Neural cell (in vitro differentiated cells): ENCODE data around the gene PPHLN1. TPM values are rescaled to one million over a fixed set of nuclear protein-coding genes. Genes with fewer than 3 reads are reported as not detected.

Experiments used
- H2AFZ ChIP-seq: fragments of 200-600, 300-800 bp; sonication (generic), shearing (Covaris generic); 2 replicates; pipeline ENCODE4 v1.6.0; 2014; ENCODE audit warnings: low read depth, mild to moderate bottlenecking, antibody characterized with exemption, low read length, moderate library complexity
- H3F3A ChIP-seq: fragments of 200-600 bp; shearing (Covaris generic); 2 replicates; pipeline ENCODE4 v1.6.1; 2016; ENCODE audit warnings: mild to moderate bottlenecking, moderate library complexity, mixed read lengths, antibody characterized with exemption, low read length; ENCODE audit not compliant: insufficient read depth, poor library complexity, severe bottlenecking
- H3K27ac ChIP-seq: fragments of 200-600, 300-800 bp; sonication (generic), shearing (Covaris generic); 2 replicates; pipeline ENCODE4 v1.5.1; 2014; ENCODE audit warnings: mild to moderate bottlenecking, low read length, moderate library complexity
- H3K27me3 ChIP-seq: fragments of 300-800, 200-600 bp; sonication (generic), shearing (Covaris generic); 2 replicates; pipeline ENCODE4 v1.6.0; 2014; ENCODE audit warnings: mild to moderate bottlenecking, low read depth, low read length, moderate library complexity; ENCODE audit not compliant: insufficient read depth
- H3K36me3 ChIP-seq: fragments of 300-800, 200-600 bp; sonication (generic), shearing (Covaris generic); 2 replicates; pipeline ENCODE4 v1.5.1; 2014; ENCODE audit warnings: mild to moderate bottlenecking, antibody characterized with exemption, low read length, moderate library complexity; ENCODE audit not compliant: insufficient read depth
- H3K4me2 ChIP-seq: fragments of 300-800, 200-600 bp; sonication (generic), shearing (Covaris generic); 2 replicates; pipeline ENCODE4 v1.6.0; 2014; ENCODE audit warnings: mild to moderate bottlenecking, low read length
- H3K4me3 ChIP-seq: fragments of 300-800, 200-600 bp; sonication (generic), shearing (Covaris generic); 2 replicates; pipeline ENCODE4 v1.5.1; 2014; ENCODE audit warnings: mild to moderate bottlenecking, low read length, moderate library complexity
- H3K79me2 ChIP-seq: fragments of 200-600 bp; shearing (Covaris generic); replicated peaks from 2 replicates; pipeline ENCODE4 v1.6.0; 2014; ENCODE audit warnings: mild to moderate bottlenecking, low read length, moderate library complexity; ENCODE audit not compliant: insufficient read depth
- H3K9ac ChIP-seq: fragments of 300-800, 200-600 bp; sonication (generic), shearing (Covaris generic); 2 replicates; pipeline ENCODE4 v1.6.1; 2016; ENCODE audit warnings: mild to moderate bottlenecking, low read length, mixed read lengths
- H3K9me2 ChIP-seq: fragments of 200-600 bp; shearing (Covaris generic); 2 replicates; pipeline ENCODE4 v1.6.1; 2016; ENCODE audit warnings: mild to moderate bottlenecking, low read length, mixed read lengths; ENCODE audit not compliant: insufficient read depth
- H3K9me3 ChIP-seq: fragments of 200-600, 300-800 bp; sonication (generic), shearing (Covaris generic); 2 replicates; pipeline ENCODE4 v1.6.1; 2016; ENCODE audit warnings: mild to moderate bottlenecking, mixed run types, low read length, moderate library complexity, mixed read lengths
- H4K20me1 ChIP-seq: fragments of 200-600 bp; shearing (Covaris generic); 2 replicates; pipeline ENCODE4 v1.6.1; 2016; ENCODE audit warnings: mild to moderate bottlenecking, mixed run types; ENCODE audit not compliant: insufficient read depth
- CTCF ChIP-seq: fragments of 450-650 bp; IDR thresholded peaks from 2 replicates; pipeline ENCODE4 v1.5.1; 2014; ENCODE audit warnings: antibody characterized with exemption, mild to moderate bottlenecking, moderate library complexity; ENCODE audit not compliant: poor library complexity, severe bottlenecking
- EP300 ChIP-seq: fragments of 450-650 bp; conservative IDR thresholded peaks from 2 replicates; pipeline ENCODE4 v1.6.1; 2014; ENCODE audit warnings: antibody characterized with exemption, mild to moderate bottlenecking, moderate library complexity; ENCODE audit not compliant: poor library complexity, severe bottlenecking
- EZH2 ChIP-seq: fragments of 200-600, 300-800 bp; shearing (Covaris generic), sonication (generic); IDR thresholded peaks from 2 replicates; pipeline ENCODE4 v1.6.1; 2014; ENCODE audit warnings: antibody characterized with exemption, low read length, borderline replicate concordance, mild to moderate bottlenecking; ENCODE audit not compliant: insufficient read depth, poor library complexity, severe bottlenecking
- MXI1 ChIP-seq: fragments of 450-650 bp; conservative IDR thresholded peaks from 2 replicates; pipeline ENCODE4 v1.6.1; 2014; ENCODE audit warnings: antibody characterized with exemption, mild to moderate bottlenecking; ENCODE audit not compliant: poor library complexity, severe bottlenecking
- POLR2AphosphoS5 ChIP-seq: IDR thresholded peaks from 2 replicates; pipeline ENCODE4 v1.6.1; 2012
- RAD21 ChIP-seq: fragments of 450-650 bp; conservative IDR thresholded peaks from 2 replicates; pipeline ENCODE4 v1.6.1; 2014; ENCODE audit warnings: antibody characterized with exemption, mild to moderate bottlenecking, moderate library complexity
- SMC3 ChIP-seq: fragments of 450-650 bp; conservative IDR thresholded peaks from 2 replicates; pipeline ENCODE4 v1.6.1; 2014; ENCODE audit warnings: antibody characterized with exemption, mild to moderate bottlenecking, moderate library complexity; ENCODE audit not compliant: poor library complexity
- TAF1 ChIP-seq: IDR thresholded peaks from 2 replicates; pipeline ENCODE4 v1.6.1; 2012; ENCODE audit warnings: low read depth
- polyA minus RNA-seq: library from RNA; depleted of rRNA, polyadenylated mRNA; stranded (reverse); fragments of >200 nt; gene quantifications from 2 replicates; pipeline ENCODE4 v1.2.3, GENCODE V29; 2014
- polyA plus RNA-seq: library from polyadenylated mRNA; depleted of rRNA; stranded (reverse); fragments of >200 nt; gene quantifications from 2 replicates; pipeline ENCODE4 v1.2.3, GENCODE V29; 2014
- TF ChIP-seq, protein P1 (sequence below): IDR thresholded peaks from 2 replicates; pipeline ENCODE4 v1.6.1; 2012; ENCODE audit warnings: borderline replicate concordance

PPHLN1 gene, protein sequence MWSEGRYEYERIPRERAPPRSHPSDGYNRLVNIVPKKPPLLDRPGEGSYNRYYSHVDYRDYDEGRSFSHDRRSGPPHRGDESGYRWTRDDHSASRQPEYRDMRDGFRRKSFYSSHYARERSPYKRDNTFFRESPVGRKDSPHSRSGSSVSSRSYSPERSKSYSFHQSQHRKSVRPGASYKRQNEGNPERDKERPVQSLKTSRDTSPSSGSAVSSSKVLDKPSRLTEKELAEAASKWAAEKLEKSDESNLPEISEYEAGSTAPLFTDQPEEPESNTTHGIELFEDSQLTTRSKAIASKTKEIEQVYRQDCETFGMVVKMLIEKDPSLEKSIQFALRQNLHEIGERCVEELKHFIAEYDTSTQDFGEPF
- polyA plus RNA-seq (173 and 192 TPM in 2 replicates), polyA minus RNA-seq (123 and 151 TPM in 2 replicates)

DNA sequence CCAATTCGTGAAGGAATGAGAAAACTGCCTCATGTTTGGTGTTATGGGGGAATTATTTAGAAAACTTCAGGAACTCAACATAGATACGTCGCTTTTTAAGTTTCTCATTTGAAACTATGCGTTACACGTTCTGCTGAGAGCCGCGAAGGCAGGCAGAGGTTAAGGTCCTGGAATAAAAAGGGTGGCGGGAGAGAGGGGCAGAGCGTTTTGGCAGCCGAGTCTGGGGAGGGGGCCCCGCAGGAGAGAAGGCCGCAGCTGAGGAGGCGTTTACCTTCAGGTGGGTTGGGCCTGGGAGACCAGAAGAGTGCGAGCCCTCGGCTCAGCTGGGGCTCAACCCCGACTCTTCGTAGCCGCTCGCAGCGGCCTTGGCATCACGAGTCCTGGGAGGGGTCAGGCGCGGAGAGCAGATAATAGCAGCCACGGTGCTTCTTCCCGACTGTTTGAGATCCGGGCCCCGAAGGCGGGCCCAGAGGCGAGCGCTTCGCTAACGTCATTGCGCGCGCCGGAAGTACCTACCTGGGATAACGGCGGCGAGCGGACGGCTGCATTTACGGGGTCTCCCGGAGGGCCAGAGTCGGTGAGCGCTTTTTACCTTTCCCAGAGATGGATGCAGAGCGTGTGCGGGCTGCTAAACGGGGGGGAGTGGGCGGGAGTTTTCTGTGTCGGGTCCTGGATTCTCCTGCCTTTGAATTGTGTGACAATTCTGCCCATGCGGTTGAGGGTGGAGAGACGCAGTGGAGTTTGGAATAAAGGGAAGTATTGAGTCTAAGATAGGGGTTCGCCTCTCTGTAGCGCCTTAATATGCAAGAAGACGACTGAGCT is at the start of gene PPHLN1, which contains the start of gene ZCRB1:
Gene PPHLN1 (plus strand): TSS at position 515 of the 822 bp plus-strand sequence. CDS start 9,736 bp downstream, outside the sequence.
Gene ZCRB1 (minus strand): TSS at position 442 of the 822 bp plus-strand sequence. CDS start 1,992 bp downstream, outside the sequence.
- H3K79me2 ChIP-seq, result peaks cover 51% of the 10 kb centered on the region
- peak within 1 kb of the TSS; percentile 94 for H3K9ac ChIP-seq
- no peaks in the 10 kb centered on the region for H3K9me2 ChIP-seq
- H3K36me3 ChIP-seq, result no peaks in the 10 kb centered on the region
- peak within 1 kb of the TSS; percentile 79 for H3K27ac ChIP-seq
- peak within 1 kb of the TSS; percentile 100 for H2AFZ ChIP-seq
- no peaks in the 10 kb centered on the region for H3F3A ChIP-seq
- no peaks in the 10 kb centered on the region for H3K9me3 ChIP-seq
- H4K20me1 ChIP-seq, result no peaks in the 10 kb centered on the region
- H3K27me3 ChIP-seq, result no peaks in the 10 kb centered on the region
- TF ChIP-seq, protein P1, sequence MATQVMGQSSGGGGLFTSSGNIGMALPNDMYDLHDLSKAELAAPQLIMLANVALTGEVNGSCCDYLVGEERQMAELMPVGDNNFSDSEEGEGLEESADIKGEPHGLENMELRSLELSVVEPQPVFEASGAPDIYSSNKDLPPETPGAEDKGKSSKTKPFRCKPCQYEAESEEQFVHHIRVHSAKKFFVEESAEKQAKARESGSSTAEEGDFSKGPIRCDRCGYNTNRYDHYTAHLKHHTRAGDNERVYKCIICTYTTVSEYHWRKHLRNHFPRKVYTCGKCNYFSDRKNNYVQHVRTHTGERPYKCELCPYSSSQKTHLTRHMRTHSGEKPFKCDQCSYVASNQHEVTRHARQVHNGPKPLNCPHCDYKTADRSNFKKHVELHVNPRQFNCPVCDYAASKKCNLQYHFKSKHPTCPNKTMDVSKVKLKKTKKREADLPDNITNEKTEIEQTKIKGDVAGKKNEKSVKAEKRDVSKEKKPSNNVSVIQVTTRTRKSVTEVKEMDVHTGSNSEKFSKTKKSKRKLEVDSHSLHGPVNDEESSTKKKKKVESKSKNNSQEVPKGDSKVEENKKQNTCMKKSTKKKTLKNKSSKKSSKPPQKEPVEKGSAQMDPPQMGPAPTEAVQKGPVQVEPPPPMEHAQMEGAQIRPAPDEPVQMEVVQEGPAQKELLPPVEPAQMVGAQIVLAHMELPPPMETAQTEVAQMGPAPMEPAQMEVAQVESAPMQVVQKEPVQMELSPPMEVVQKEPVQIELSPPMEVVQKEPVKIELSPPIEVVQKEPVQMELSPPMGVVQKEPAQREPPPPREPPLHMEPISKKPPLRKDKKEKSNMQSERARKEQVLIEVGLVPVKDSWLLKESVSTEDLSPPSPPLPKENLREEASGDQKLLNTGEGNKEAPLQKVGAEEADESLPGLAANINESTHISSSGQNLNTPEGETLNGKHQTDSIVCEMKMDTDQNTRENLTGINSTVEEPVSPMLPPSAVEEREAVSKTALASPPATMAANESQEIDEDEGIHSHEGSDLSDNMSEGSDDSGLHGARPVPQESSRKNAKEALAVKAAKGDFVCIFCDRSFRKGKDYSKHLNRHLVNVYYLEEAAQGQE, result no peak
- no peak for TF ChIP-seq EZH2
- TF ChIP-seq CTCF, result peak; percentile 3
- TF ChIP-seq MXI1, result peak; percentile 93
- TF ChIP-seq SMC3, result no peak
- TF ChIP-seq POLR2AphosphoS5, result peak; percentile 79
- peak; percentile 56 for TF ChIP-seq TAF1
- no peak for TF ChIP-seq RAD21
- TF ChIP-seq EP300, result no peak
- H3K4me2 ChIP-seq, result peak within 1 kb of the TSS; percentile 92
- H3K4me3 ChIP-seq, result peak within 1 kb of the TSS; percentile 92

DNA sequence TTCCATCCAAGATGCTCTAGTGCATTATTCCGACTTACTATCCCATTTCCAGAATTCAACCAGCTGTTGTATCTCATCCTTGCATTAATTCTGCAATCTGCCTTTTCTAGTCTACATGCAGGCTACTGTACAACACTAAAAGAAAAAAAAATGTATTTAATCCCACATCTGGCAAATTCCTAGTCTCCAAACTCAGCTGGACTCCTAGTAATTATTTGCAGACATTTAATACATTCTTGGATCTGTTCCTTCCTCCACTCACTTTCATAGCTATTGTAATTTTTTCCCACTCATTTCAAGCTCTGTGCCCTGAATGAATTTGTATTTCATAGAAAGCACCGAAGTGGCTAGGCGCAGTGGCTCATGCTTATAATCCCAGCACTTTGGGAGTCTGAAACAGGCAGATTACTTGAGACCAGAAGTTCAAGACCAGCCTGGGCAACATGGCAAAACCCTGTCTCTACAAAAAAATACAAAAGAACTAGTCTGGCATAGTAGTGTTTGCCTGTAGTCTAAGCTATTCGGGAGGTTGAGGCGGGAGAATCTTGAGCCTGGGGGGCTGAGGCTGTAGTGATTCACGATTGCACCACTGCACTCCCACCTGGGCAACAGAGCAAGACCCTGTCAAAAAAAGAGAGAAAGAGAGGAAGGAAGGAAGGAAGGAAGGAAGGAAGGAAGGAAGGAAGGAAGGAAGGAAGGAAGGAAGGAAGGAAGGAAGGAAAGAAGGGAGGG is 48.4 kb upstream of the PPHLN1 start:
- no peak overlapping the region for H2AFZ ChIP-seq
- TF ChIP-seq EP300, result no peak
- TF ChIP-seq, protein P1, result no peak
- no peak for TF ChIP-seq POLR2AphosphoS5
- no peak for TF ChIP-seq RAD21
- TF ChIP-seq TAF1, result no peak
- no peak for TF ChIP-seq SMC3
- TF ChIP-seq MXI1, result no peak
- no peak for TF ChIP-seq EZH2
- H4K20me1 ChIP-seq, result no peaks in the 10 kb centered on the region
- no peak overlapping the region for H3K27ac ChIP-seq
- H3K79me2 ChIP-seq, result no peaks in the 10 kb centered on the region
- no peak overlapping the region for H3K4me3 ChIP-seq
- no peak overlapping the region for H3K9ac ChIP-seq
- no peaks in the 10 kb centered on the region for H3K36me3 ChIP-seq
- no peaks in the 10 kb centered on the region for H3K27me3 ChIP-seq
- no peaks in the 10 kb centered on the region for H3K9me3 ChIP-seq
- H3K9me2 ChIP-seq, result no peaks in the 10 kb centered on the region
- no peak overlapping the region for H3K4me2 ChIP-seq
- H3F3A ChIP-seq, result no peaks in the 10 kb centered on the region
